Measurements from ENCODE around the gene GSX2. TPM values are rescaled to one million over a fixed set of nuclear protein-coding genes. Genes with fewer than 3 reads are reported as not detected.
A peak's percentile ranks its signal among the peaks of the same experiment; 100 is the strongest.

The GSX2 gene
- total RNA-seq, 2 donors from 2014 or later: not detected

GRCh38 chr4:54085284-54085683, 14.7 kb upstream of the GSX2 start:
- H3K9me3 ChIP-seq: no peaks in the 10 kb centered on the region
- no peaks in the 10 kb centered on the region for H3K27me3 ChIP-seq
- 81% methylated on average over 3 of the region's 3 CpGs for WGBS, 2 donors
- TF ChIP-seq CTCF (IDR thresholded peaks at IDR 0.05): no peak
- no peak for TF ChIP-seq POLR2A (IDR thresholded peaks at IDR 0.05)
- DNase-seq (no peak), ATAC-seq (no peak)
- intact Hi-C loops (cut with DNase I): no loop called here
- H3K4me1 ChIP-seq: no peaks in the 10 kb centered on the region
- H3K36me3 ChIP-seq (replicated peaks in 1 of 2; ENCODE audit: insufficient read depth in 1 of 2, low read depth in 2 of 2): no peaks in the 10 kb centered on the region
- H3K27ac ChIP-seq: no peak overlapping the region
- no peak overlapping the region for H3K4me3 ChIP-seq

- no peak for ATAC-seq
- DNase-seq: no peak
- Histone ChIP-seq H3K4me3 (no peak overlapping the region), H3K36me3 (replicated peaks in 1 of 2; ENCODE audit: insufficient read depth in 1 of 2, low read depth in 2 of 2) (no peaks in the 10 kb centered on the region), H3K27me3 (peaks cover 0 to 20% of the 10 kb centered on the region in 2 donors), H3K4me1 (peaks cover 25% of the 10 kb centered on the region), H3K27ac (no peak overlapping the region), H3K9me3 (no peaks in the 10 kb centered on the region)
- intact Hi-C loops (cut with DNase I): no loop called here
- TF ChIP-seq CTCF (IDR thresholded peaks at IDR 0.05): no peak
- WGBS, 2 donors: 96 to 100% methylated on average over 1 of the region's 1 CpG
These were observed 10.1 kb upstream of the GSX2 start for GRCh38 chr4:54089875-54090274.

- no peak overlapping the region for H3K4me3 ChIP-seq
- H3K4me1 ChIP-seq: peaks cover 25% of the 10 kb centered on the region
- no peaks in the 10 kb centered on the region for H3K36me3 ChIP-seq (replicated peaks in 1 of 2; ENCODE audit: insufficient read depth in 1 of 2, low read depth in 2 of 2)
- whole genome bisulfite sequencing, 2 donors: 91 to 93% methylated on average over 8 of the region's 8 CpGs
- no peak overlapping the region for H3K27ac ChIP-seq
- H3K9me3 ChIP-seq: no peaks in the 10 kb centered on the region
- DNase-seq (no peak), ATAC-seq (no peak)
- intact Hi-C loops (cut with DNase I): no loop called here
- peaks cover 0 to 25% of the 10 kb centered on the region in 2 donors for H3K27me3 ChIP-seq
- TF ChIP-seq CTCF (IDR thresholded peaks at IDR 0.05) (no peak), POLR2A (IDR thresholded peaks at IDR 0.05) (no peak)
These were observed 9.6 kb upstream of the GSX2 start for GRCh38 chr4:54090404-54090803.

- H3K4me1 ChIP-seq: peaks cover 25% of the 10 kb centered on the region
- no peak overlapping the region for H3K4me3 ChIP-seq
- no peaks in the 10 kb centered on the region for H3K36me3 ChIP-seq (replicated peaks in 1 of 2; ENCODE audit: insufficient read depth in 1 of 2, low read depth in 2 of 2)
- TF ChIP-seq CTCF (IDR thresholded peaks at IDR 0.05) (no peak), POLR2A (IDR thresholded peaks at IDR 0.05) (no peak)
- intact Hi-C loops (cut with DNase I): no loop called here
- 7 to 8% methylated on average over 15 to 27 of the region's 27 CpGs for WGBS, 2 donors
- peaks cover 0 to 29% of the 10 kb centered on the region in 2 donors for H3K27me3 ChIP-seq
- DNase-seq (peak; percentile 27 to 53 (median 38)), ATAC-seq (peak; percentile 59)
- no peaks in the 10 kb centered on the region for H3K9me3 ChIP-seq
- H3K27ac ChIP-seq: peak overlapping the region in 1 of 4 donors; percentile 3
These were observed 8.9 kb upstream of the GSX2 start for GRCh38 chr4:54090804-54091623.

Data from body of pancreas (tissue), 4 donors.